GM21786 (cell line): ENCODE results near the gene BBX.
"Not testable (repeated sequence)": the region's sequence is repeated elsewhere in the genome, so short reads cannot be mapped to it uniquely, and the experiment has no call there.

Experiments
- ATAC-seq: cut with Tn5 transposase; IDR thresholded peaks from one replicate; pipeline ENCODE4 v1.9.1; 2021; ENCODE audit not compliant: unreplicated experiment

The BBX gene

GRCh38 chr3:107833722-107834416 lies 311.1 kb downstream of the BBX start:
- ATAC-seq = no peak

GRCh38 chr3:107835001-107835400 lies 312.2 kb downstream of the BBX start:
- not testable (repeated sequence) for ATAC-seq

- ATAC-seq = no peak
Measured at GRCh38 chr3:107837895-107838612, 315.3 kb downstream of the BBX start.

- no peak for ATAC-seq
Measured at GRCh38 chr3:107841831-107842230, 319.1 kb downstream of the BBX start.

- no peak for ATAC-seq
Measured at GRCh38 chr3:107842940-107843339, 320.2 kb downstream of the BBX start.

GRCh38 chr3:107845380-107846278 lies 322.9 kb downstream of the BBX start:
- ATAC-seq = no peak

- no peak for ATAC-seq
Measured at GRCh38 chr3:107846279-107846852, 323.6 kb downstream of the BBX start.

- no peak for ATAC-seq
Measured at GRCh38 chr3:107847791-107848190, 325.0 kb downstream of the BBX start.

- ATAC-seq = no peak
Measured at GRCh38 chr3:107848351-107848915, 325.7 kb downstream of the BBX start.

GRCh38 chr3:107850681-107851080 lies 327.9 kb downstream of the BBX start:
- ATAC-seq = no peak

GRCh38 chr3:107853821-107854220 lies 331.1 kb downstream of the BBX start:
- ATAC-seq = no peak

- ATAC-seq = no peak
Measured at GRCh38 chr3:107854733-107855132, 332.0 kb downstream of the BBX start.

GRCh38 chr3:107855710-107856109 lies 332.9 kb downstream of the BBX start:
- ATAC-seq = no peak

GRCh38 chr3:107857854-107858253 lies 335.1 kb downstream of the BBX start:
- no peak for ATAC-seq

GRCh38 chr3:107858876-107859275 lies 336.1 kb downstream of the BBX start:
- ATAC-seq = no peak
